Osteocyte (in vitro differentiated cells): Measurements from ENCODE around the gene MTHFR. TPM values are rescaled to one million over a fixed set of nuclear protein-coding genes. Genes with fewer than 3 reads are reported as not detected.

Experiments
- DNase-seq: peaks from one replicate; pipeline ENCODE4 v3.0.0; 2021; ENCODE audit warnings: mixed read lengths; ENCODE audit not compliant: unreplicated experiment; ENCODE audit errors: extremely low spot score
- H3K27ac Mint-ChIP-seq: one replicate; pipeline ENCODE4 v1.8.0; 2021; ENCODE audit warnings: mild to moderate bottlenecking, mixed read lengths; ENCODE audit not compliant: unreplicated experiment
- H3K27me3 Mint-ChIP-seq: one replicate; pipeline ENCODE4 v1.8.0; 2021; ENCODE audit warnings: mixed read lengths; ENCODE audit not compliant: unreplicated experiment
- H3K36me3 Mint-ChIP-seq: one replicate; pipeline ENCODE4 v1.8.0; 2021; ENCODE audit warnings: mixed read lengths; ENCODE audit not compliant: unreplicated experiment
- H3K4me1 Mint-ChIP-seq: one replicate; pipeline ENCODE4 v1.8.0; 2021; ENCODE audit warnings: mixed read lengths; ENCODE audit not compliant: unreplicated experiment
- H3K4me3 Mint-ChIP-seq: one replicate; pipeline ENCODE4 v1.8.0; 2021; ENCODE audit warnings: mild to moderate bottlenecking, moderate library complexity, mixed read lengths; ENCODE audit not compliant: unreplicated experiment
- H3K9me3 Mint-ChIP-seq: one replicate; pipeline ENCODE4 v1.8.0; 2021; ENCODE audit warnings: mixed read lengths; ENCODE audit not compliant: unreplicated experiment
- CTCF ChIP-seq: fragments of 200-600 bp; sonication (generic); IDR thresholded peaks from 2 replicates; pipeline ENCODE4 v1.5.0; 2021; ENCODE audit warnings: antibody characterized with exemption, mild to moderate bottlenecking, moderate library complexity
- total RNA-seq: library from RNA; stranded (reverse); gene quantifications from 2 replicates; pipeline ENCODE4 v1.2.1, GENCODE V29; 2021

MTHFR gene
- total RNA-seq, 1 donor from 2014 or later = 30.5 TPM

DNA sequence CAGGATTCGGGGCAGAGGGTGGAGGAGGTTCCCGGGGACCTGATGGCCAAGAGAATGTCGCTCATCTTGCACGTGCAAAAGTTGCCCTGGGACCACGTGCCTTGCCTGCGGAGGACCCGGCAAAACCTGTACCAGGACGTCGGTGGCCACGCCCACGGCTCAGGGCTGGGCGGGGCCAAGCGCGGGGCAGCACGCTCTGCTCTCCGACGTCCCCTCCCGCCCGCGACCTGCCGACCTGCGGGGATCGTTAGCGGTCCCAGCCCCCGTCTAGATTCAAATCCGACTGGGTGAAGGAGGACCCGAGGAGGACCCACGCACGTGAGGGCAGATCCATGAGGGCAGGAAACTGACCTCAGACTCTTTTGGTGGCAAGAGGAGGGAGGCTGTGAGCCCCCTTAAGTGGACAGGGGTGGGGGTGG is 43.8 kb downstream of the MTHFR start, which contains the start of gene C1orf167:
TSS of gene C1orf167 (plus strand) at position 206 of the 419 bp plus-strand sequence. CDS start 2,208 bp downstream, outside the sequence.
- TF ChIP-seq CTCF = no peak
- Mint-ChIP-seq H3K9me3 (peaks cover 3% of the 10 kb centered on the region), H3K4me1 (peaks cover 1% of the 10 kb centered on the region), H3K27ac (no peak within 1 kb of the TSS), H3K36me3 (no peaks in the 10 kb centered on the region), H3K4me3 (no peak within 1 kb of the TSS), H3K27me3 (peaks cover 27% of the 10 kb centered on the region)
- no peak for DNase-seq

GRCh38 chr1:11761285-11761684 is 44.5 kb downstream of the MTHFR start:
- H3K9me3 Mint-ChIP-seq = peaks cover 5% of the 10 kb centered on the region
- H3K27me3 Mint-ChIP-seq = peaks cover 32% of the 10 kb centered on the region
- H3K4me3 Mint-ChIP-seq = no peak overlapping the region
- H3K36me3 Mint-ChIP-seq = no peaks in the 10 kb centered on the region
- DNase-seq = no peak
- H3K27ac Mint-ChIP-seq = no peak overlapping the region
- no peak for TF ChIP-seq CTCF
- H3K4me1 Mint-ChIP-seq = peaks cover 1% of the 10 kb centered on the region

DNA sequence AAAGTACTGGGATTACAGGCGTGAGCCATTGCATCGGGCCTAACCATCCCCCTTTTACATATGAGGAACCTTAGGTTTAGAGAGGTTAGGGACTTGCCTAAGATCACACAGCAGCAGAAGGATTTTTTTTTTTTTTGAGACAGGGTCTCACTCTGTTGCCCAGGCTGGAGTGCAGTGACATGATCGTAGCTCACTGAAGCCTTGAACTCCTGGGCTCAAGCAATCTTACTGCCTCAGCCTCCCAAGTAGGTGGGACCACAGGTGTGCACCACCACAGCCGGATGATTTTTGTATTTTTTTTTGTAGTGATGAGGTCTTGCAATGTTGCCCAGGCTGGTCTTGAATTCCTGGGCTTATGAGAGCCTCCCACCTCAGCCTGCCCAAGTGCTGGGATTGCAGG is 46.0 kb downstream of the MTHFR start:
- peaks cover 5% of the 10 kb centered on the region for H3K9me3 Mint-ChIP-seq
- peaks cover 1% of the 10 kb centered on the region for H3K4me1 Mint-ChIP-seq
- no peak for TF ChIP-seq CTCF
- H3K27ac Mint-ChIP-seq = no peak overlapping the region
- no peak for DNase-seq
- no peaks in the 10 kb centered on the region for H3K36me3 Mint-ChIP-seq
- no peak overlapping the region for H3K4me3 Mint-ChIP-seq
- peaks cover 38% of the 10 kb centered on the region for H3K27me3 Mint-ChIP-seq

DNA sequence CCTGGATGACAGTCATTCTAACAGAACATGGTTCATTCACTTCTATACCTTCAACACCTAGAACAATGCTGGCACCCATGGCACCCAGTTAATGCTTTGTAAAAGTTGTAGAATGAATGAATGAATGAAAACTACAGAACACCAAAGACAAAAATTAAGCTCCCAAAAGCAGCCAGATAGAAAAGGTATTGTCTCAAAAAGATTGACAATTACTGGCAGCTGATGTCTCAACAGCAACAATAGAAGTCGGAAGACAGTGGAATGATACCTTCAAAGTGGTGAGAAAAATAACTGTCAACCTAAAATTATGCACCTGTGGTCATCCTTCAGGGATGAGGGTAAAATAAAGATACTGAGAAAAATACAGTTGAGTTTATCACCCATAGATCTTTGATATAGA is 48.7 kb downstream of the MTHFR start:
- H3K36me3 Mint-ChIP-seq = no peaks in the 10 kb centered on the region
- no peak overlapping the region for H3K4me3 Mint-ChIP-seq
- no peak overlapping the region for H3K27ac Mint-ChIP-seq
- no peak for DNase-seq
- TF ChIP-seq CTCF = no peak
- H3K9me3 Mint-ChIP-seq = peaks cover 5% of the 10 kb centered on the region
- peaks cover 15% of the 10 kb centered on the region for H3K4me1 Mint-ChIP-seq
- H3K27me3 Mint-ChIP-seq = peaks cover 28% of the 10 kb centered on the region

DNA sequence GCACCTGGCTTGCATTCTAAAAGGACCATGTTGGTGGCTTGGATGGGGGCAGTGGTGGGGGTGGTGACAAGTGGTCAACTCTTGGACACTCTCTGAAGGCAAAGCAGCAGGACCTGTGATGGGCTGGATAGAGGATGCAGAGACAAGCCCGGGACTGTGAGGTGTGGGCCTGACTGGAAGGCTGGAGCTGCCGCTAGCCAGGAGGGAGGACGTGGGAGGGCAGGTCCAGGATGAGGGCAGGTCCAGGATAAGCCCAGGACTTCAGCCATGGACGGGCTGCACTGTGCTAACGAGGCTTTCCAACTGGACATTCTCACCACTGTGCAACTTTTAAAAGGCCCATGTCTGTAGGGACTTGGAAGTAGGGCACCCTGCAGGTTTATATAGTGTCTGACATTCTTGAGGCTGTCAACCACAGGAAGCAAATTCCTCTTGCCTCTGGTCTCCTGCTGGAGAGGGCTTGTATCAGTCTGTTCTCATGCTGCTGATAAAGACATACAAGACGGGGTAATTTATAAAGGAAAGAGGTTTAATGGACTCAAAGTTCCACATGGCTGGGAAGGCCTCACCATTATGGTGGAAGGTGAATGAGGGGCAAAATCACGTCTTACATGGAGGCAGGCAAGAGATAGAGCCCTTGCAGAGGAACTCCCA is 52.1 kb downstream of the MTHFR start:
- Mint-ChIP-seq H3K27ac (no peak overlapping the region), H3K9me3 (peaks cover 5% of the 10 kb centered on the region)

More for the DNA sequence above, 52.1 kb downstream of the MTHFR start:
- H3K4me1 Mint-ChIP-seq = peaks cover 17% of the 10 kb centered on the region
- H3K36me3 Mint-ChIP-seq = peaks cover 2% of the 10 kb centered on the region
- TF ChIP-seq CTCF = no peak
- peaks cover 12% of the 10 kb centered on the region for H3K27me3 Mint-ChIP-seq
- DNase-seq = no peak
- H3K4me3 Mint-ChIP-seq = no peak overlapping the region
